D721Med (cell line): ENCODE measurements around the gene POU6F2.

Experiments
- DNase-seq: peaks from one replicate; pipeline ENCODE4 v3.0.0; 2011; ENCODE audit warnings: low spot score; ENCODE audit not compliant: insufficient read length
- FAIRE-seq: peaks from 2 replicates; lab custom pipeline; 2011; peaks lifted over from hg19 to GRCh38; lab: Jason Lieb, UNC
- CTCF ChIP-seq: IDR thresholded peaks from 2 replicates; pipeline ENCODE4 v1.5.1; 2012; ENCODE audit warnings: mild to moderate bottlenecking, control low read depth; ENCODE audit not compliant: insufficient read depth; ENCODE audit errors: missing control alignments

POU6F2 gene

GRCh38 chr7:39459636-39460035, 481.9 kb downstream of the POU6F2 start:
- no peak for TF ChIP-seq CTCF
- DNase-seq = no peak
- no peak for FAIRE-seq

- no peak for DNase-seq
- FAIRE-seq = no peak
- no peak for TF ChIP-seq CTCF
Measured at GRCh38 chr7:39460486-39460885, 482.8 kb downstream of the POU6F2 start.

- no peak for DNase-seq
- FAIRE-seq = no peak
- TF ChIP-seq CTCF = no peak
Measured at GRCh38 chr7:39461263-39461820, 483.6 kb downstream of the POU6F2 start.

GRCh38 chr7:39463252-39463651, 485.5 kb downstream of the POU6F2 start:
- no peak for TF ChIP-seq CTCF
- FAIRE-seq = no peak
- DNase-seq = no peak

- DNase-seq (no peak), FAIRE-seq (no peak)
- no peak for TF ChIP-seq CTCF
Measured at GRCh38 chr7:39464350-39465054, 486.8 kb downstream of the POU6F2 start.

GRCh38 chr7:39465055-39465929, 487.6 kb downstream of the POU6F2 start:
- peak; percentile 93 for TF ChIP-seq CTCF

More at GRCh38 chr7:39465055-39465929, 487.6 kb downstream of the POU6F2 start:
- peak; percentile 93 for FAIRE-seq
- DNase-seq = no peak
